ENCODE measurements around the gene NADK2. TPM values are rescaled to one million over a fixed set of nuclear protein-coding genes. Genes with fewer than 3 reads are reported as not detected.

Gene NADK2
- total RNA-seq, 1 experiment from 2014 or later: 21.2 TPM

DNA sequence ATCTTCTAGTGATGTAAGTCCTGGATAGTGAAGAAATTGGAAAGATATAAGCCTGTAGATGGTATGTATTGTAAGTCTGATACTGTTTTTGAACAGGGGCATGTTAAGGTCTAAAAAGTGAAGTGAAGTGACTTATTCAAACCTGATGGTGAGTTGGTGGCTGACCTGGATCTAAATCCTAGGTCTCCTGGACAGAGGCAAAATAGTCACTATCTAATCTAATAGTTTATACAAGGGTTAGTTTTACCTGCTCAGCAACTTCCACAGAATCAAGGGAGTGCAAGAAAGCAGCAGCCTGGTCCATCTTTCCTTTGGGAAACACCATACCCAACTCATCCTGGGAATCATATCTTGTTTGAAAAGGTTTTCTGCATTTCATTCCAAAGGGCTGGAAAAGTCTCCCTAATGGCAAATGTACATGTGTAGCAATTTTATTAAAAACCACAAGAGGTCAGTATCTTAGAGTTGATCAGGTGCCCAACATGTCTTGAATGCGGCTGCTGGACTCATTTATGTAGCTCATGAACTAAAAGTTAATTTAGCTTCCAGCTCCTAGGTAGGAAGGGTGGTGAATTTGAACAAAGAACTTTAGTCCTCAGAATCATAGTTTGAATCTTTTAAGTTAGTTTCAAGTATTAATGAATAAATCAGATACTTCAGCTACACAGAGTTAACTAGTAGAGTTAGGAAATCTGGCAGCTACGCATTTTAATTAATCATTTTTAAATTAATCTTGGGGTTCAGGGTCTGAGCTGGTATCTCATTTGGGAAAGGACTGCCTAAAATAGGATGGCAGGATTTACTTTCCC, 63.8 kb downstream of the NADK2 start:
- ChIA-PET POLR2A (no interaction called here), CTCF (interaction anchor here (0.6 to 2.7 kb wide), 14 partner anchors 10 to 518 kb away, joined by 3 to 14 read pairs (median 4); partner anchors contain the start of genes LMBRD2, NADK2 and SKP2), RAD21 (ENCODE audit: low non-redundant PET in 1 of 2, low total read pairs in 2 of 2, uncharacterized antibody in 2 of 2, unreplicated experiment in 2 of 2) (interaction anchor here in 1 of 2 experiments (0.6 kb wide), 1 partner anchor 88 kb away, joined by 3 read pairs; no protein-coding TSS in a partner anchor)
- Histone ChIP-seq H3K4me2 (ENCODE audit: low read length) (no peak overlapping the region), H3K4me1 (ENCODE audit: control insufficient read depth in 1 of 2, insufficient read depth in 2 of 2, low read length in 2 of 2) (no peaks in the 10 kb centered on the region), H3K9me2 (ENCODE audit: insufficient read depth) (no peaks in the 10 kb centered on the region), H3K79me2 (ENCODE audit: insufficient read depth, low read length) (no peaks in the 10 kb centered on the region), H3K27ac (ENCODE audit: low read depth, low read length) (no peak overlapping the region), H3K4me3 (replicated peaks in 1 of 2; ENCODE audit: low read depth in 1 of 2, low read length in 2 of 2) (no peak overlapping the region), H2AFZ (ENCODE audit: low read depth, low read length, poor library complexity, severe bottlenecking) (no peak overlapping the region), H3K27me3 (ENCODE audit: insufficient read depth, low read length) (no peaks in the 10 kb centered on the region), H4K20me1 (ENCODE audit: insufficient read depth) (no peaks in the 10 kb centered on the region), H3K9ac (ENCODE audit: low read length) (no peak overlapping the region), H3K9me3 (ENCODE audit: control insufficient read depth in 1 of 2, insufficient read depth in 1 of 2, low read depth in 1 of 2, low read length in 2 of 2) (no peaks in the 10 kb centered on the region), H3K36me3 (ENCODE audit: control insufficient read depth in 1 of 2, insufficient read depth in 2 of 2, low read length in 2 of 2) (peaks cover 20 to 28% of the 10 kb centered on the region in 2 experiments; a peak in 2 of 4 replicates)
- ATAC-seq: peak; percentile 82
- intact Hi-C loops (cut with micrococcal nuclease): loop anchor here (1.0 to 2.0 kb wide), 3 partner anchors 127 to 519 kb away; no protein-coding TSS in a partner anchor
- peak; percentile 7 for DNase-seq (ENCODE audit: low read depth, low spot score)
- TF ChIP-seq RAD21 (IDR thresholded peaks at IDR 0.05; ENCODE audit: low read depth): peak; percentile 55
- no peak for TF ChIP-seq ELF1 (IDR thresholded peaks at IDR 0.05; ENCODE audit: borderline replicate concordance, low read depth)
- TF ChIP-seq, protein P1, sequence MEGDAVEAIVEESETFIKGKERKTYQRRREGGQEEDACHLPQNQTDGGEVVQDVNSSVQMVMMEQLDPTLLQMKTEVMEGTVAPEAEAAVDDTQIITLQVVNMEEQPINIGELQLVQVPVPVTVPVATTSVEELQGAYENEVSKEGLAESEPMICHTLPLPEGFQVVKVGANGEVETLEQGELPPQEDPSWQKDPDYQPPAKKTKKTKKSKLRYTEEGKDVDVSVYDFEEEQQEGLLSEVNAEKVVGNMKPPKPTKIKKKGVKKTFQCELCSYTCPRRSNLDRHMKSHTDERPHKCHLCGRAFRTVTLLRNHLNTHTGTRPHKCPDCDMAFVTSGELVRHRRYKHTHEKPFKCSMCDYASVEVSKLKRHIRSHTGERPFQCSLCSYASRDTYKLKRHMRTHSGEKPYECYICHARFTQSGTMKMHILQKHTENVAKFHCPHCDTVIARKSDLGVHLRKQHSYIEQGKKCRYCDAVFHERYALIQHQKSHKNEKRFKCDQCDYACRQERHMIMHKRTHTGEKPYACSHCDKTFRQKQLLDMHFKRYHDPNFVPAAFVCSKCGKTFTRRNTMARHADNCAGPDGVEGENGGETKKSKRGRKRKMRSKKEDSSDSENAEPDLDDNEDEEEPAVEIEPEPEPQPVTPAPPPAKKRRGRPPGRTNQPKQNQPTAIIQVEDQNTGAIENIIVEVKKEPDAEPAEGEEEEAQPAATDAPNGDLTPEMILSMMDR (IDR thresholded peaks at IDR 0.05 in 2 of 3, conservative IDR thresholded peaks at IDR 0.05 in 1 of 3; ENCODE audit: borderline replicate concordance in 1 of 3, insufficient read depth in 1 of 3, low read depth in 2 of 3, low read length in 2 of 3): peak; percentile 41 to 66 (median 42); a peak in 3 of 6 replicates
- BruUV-seq (replicated peaks): no TSS peak

DNA sequence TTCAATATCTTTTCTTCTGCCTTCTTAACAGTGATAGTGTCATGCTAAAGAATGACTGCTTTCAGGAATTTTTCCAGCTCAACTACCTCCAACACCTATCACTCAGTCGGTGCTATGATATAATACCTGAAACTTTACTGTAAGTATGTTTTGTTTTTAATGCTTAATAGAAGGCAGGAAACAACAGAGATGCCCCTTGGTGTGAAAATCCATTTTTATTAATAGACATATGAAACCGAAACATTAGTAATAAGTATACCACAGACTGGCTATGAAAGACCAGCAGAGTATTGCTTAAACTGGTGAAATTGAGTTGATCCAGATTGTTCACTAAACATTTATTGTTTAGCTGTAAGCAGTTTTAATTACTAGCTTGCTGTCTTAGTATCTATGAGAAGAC, 64.6 kb downstream of the NADK2 start:
- ChIA-PET POLR2A (no interaction called here), CTCF (interaction anchor here (1.4 to 2.7 kb wide), 4 partner anchors 11 to 129 kb away, joined by 5 to 14 read pairs (median 8); partner anchors contain the start of gene NADK2), RAD21 (ENCODE audit: low non-redundant PET in 1 of 2, low total read pairs in 2 of 2, uncharacterized antibody in 2 of 2, unreplicated experiment in 2 of 2) (no interaction called here)
- H3K9me3 ChIP-seq (ENCODE audit: control insufficient read depth in 1 of 2, insufficient read depth in 1 of 2, low read depth in 1 of 2, low read length in 2 of 2): no peaks in the 10 kb centered on the region
- ATAC-seq (no peak), DNase-seq (ENCODE audit: low read depth, low spot score) (no peak)
- no peak overlapping the region for H3K9ac ChIP-seq (ENCODE audit: low read length)
- peaks cover 21 to 35% of the 10 kb centered on the region in 2 experiments; a peak in 3 of 4 replicates for H3K36me3 ChIP-seq (ENCODE audit: control insufficient read depth in 1 of 2, insufficient read depth in 2 of 2, low read length in 2 of 2)
- H3K9me2 ChIP-seq (ENCODE audit: insufficient read depth): no peaks in the 10 kb centered on the region
- H3K4me1 ChIP-seq (ENCODE audit: control insufficient read depth in 1 of 2, insufficient read depth in 2 of 2, low read length in 2 of 2): no peaks in the 10 kb centered on the region
- intact Hi-C loops (cut with micrococcal nuclease): loop anchor here (2.0 kb wide), 1 partner anchor 222 kb away; no protein-coding TSS in a partner anchor
- no peaks in the 10 kb centered on the region for H4K20me1 ChIP-seq (ENCODE audit: insufficient read depth)
- TF ChIP-seq FOSL1 (IDR thresholded peaks at IDR 0.05; ENCODE audit: low read depth) (no peak), POLR2A (IDR thresholded peaks at IDR 0.05; ENCODE audit: borderline replicate concordance, extremely low read depth, insufficient read depth, insufficient read length) (no peak)
- H3K27me3 ChIP-seq (ENCODE audit: insufficient read depth, low read length): no peaks in the 10 kb centered on the region
- H3K4me2 ChIP-seq (ENCODE audit: low read length): no peak overlapping the region
- H3K4me3 ChIP-seq (replicated peaks in 1 of 2; ENCODE audit: low read depth in 1 of 2, low read length in 2 of 2): no peak overlapping the region
- BruUV-seq (replicated peaks): no TSS peak
- H3K27ac ChIP-seq (ENCODE audit: low read depth, low read length): no peak overlapping the region
- no peaks in the 10 kb centered on the region for H3K79me2 ChIP-seq (ENCODE audit: insufficient read depth, low read length)
- H2AFZ ChIP-seq (ENCODE audit: low read depth, low read length, poor library complexity, severe bottlenecking): no peak overlapping the region

Data from HCT116 (cell line).